Measurements from ENCODE around the gene SDHA. TPM values are rescaled to one million over a fixed set of nuclear protein-coding genes. Genes with fewer than 3 reads are reported as not detected.
"Not testable (repeated sequence)": the region's sequence is repeated elsewhere in the genome, so short reads cannot be mapped to it uniquely, and the experiment has no call there.

Gene SDHA
- polyA plus RNA-seq, 2 of the 4 experiments (the other 2 are of a cell fraction): 115 to 134 TPM

DNA sequence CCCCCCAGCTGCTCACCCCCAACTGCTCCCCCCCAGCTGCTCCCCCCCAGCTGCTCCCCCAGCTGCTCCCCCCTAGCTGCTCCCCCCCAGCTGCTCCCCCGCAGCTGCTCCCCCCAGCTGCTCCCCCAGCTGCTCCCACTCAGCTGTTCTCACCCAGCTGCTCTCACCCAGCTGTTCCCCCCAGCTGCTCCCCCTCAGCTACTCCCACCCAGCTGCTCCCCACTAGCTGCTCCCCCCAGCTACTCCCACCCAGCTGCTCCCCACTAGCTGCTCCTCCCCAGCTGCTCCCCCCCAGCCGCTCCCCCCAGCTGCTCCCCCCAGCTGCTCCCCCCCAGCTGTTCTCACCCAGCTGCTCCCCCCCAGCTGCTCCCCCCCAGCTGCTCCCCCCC is 80.6 kb downstream of the SDHA start (continued):
- TF ChIP-seq, protein P1, sequence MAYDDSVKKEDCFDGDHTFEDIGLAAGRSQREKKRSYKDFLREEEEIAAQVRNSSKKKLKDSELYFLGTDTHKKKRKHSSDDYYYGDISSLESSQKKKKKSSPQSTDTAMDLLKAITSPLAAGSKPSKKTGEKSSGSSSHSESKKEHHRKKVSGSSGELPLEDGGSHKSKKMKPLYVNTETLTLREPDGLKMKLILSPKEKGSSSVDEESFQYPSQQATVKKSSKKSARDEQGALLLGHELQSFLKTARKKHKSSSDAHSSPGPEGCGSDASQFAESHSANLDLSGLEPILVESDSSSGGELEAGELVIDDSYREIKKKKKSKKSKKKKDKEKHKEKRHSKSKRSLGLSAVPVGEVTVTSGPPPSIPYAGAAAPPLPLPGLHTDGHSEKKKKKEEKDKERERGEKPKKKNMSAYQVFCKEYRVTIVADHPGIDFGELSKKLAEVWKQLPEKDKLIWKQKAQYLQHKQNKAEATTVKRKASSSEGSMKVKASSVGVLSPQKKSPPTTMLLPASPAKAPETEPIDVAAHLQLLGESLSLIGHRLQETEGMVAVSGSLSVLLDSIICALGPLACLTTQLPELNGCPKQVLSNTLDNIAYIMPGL (CRISPR knock-in tag; IDR thresholded peaks at IDR 0.05; ENCODE audit: borderline replicate concordance): no peak
- TF ChIP-seq BHLHE40 (IDR thresholded peaks at IDR 0.05; ENCODE audit: low read depth, low read length): no peak
- TF ChIP-seq ZSCAN20 (CRISPR knock-in tag; IDR thresholded peaks at IDR 0.05): no peak
- TF ChIP-seq EHF (CRISPR knock-in tag; IDR thresholded peaks at IDR 0.05): no peak
- no peak for TF ChIP-seq NPAS2 (CRISPR knock-in tag; IDR thresholded peaks at IDR 0.05; ENCODE audit: borderline replicate concordance)
- no peak for TF ChIP-seq RCOR1 (IDR thresholded peaks at IDR 0.05; ENCODE audit: low read depth, low read length)
- no peak for TF ChIP-seq SMC3 (IDR thresholded peaks at IDR 0.05)
- TF ChIP-seq ESRRA (IDR thresholded peaks at IDR 0.05; ENCODE audit: borderline replicate concordance, low read length): no peak
- no peak for TF ChIP-seq CHD4 (IDR thresholded peaks at IDR 0.05; ENCODE audit: borderline replicate concordance)

DNA sequence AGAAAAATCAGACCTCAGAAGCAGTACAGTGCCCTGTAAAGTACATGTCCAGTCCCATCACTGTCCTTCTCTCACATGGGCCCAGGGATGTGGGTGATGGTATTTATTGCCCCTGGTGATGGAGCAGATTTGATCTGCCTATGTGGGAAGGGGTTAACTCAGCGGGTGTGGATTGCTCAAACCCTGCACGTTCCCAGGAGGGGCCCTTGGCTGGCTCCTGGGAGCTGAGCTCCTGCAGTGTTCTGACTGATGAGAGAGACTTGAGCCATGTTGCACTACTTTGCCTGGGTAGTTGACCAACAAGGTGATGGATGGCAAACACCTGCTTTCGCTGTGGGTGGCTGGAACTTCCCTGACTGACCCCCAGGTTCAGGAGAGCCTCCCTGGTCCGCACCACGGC is 81.8 kb downstream of the SDHA start:
- not testable (repeated sequence) for FAIRE-seq, ATAC-seq

DNA sequence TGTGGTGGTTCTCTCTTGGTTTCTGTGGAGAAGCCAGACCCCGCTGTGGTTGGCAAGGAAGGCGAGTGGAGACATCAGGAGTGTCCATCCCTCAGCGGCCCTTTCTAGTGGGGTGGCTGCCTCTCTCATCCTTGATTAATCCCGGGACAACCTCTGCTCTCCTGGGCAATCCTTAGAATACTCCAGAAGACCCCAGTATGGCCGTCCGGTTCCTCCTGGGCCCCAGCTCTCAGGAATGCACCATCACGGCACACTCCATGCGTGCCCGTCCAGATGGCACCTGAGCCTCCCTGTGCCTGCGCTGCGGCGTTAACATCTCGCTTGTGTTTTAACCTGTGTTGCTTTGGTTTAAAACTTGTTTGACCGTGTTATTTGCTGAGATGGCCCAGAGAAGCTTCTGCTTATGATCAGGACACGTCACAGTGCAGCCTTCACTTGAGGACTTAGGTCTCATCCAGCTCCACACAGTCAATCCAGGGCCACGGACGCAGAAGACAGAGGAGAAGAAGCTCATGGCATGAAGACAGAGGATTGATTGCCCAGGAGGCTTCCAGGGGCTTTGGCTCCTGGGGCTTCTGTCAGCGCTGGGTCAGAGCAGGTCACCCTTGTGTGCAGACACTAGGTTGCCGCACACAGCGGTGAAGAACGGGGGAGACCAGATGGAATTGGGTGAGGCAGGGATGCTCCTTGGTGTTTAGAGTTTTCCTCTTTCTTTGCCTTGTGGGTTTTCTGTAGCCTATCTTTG is 82.7 kb downstream of the SDHA start:
- POLR2A ChIA-PET; FAIRE-seq; H3K4me3 ChIP-seq; H3K4me1 ChIP-seq; H3K4me2 ChIP-seq; DNase-seq (ENCODE audit: low read depth in 1 of 2, low spot score in 1 of 2); CTCF ChIA-PET; H3K27ac ChIP-seq; H3K9me3 ChIP-seq; ATAC-seq: not testable (repeated sequence)
- whole genome bisulfite sequencing (ENCODE audit: missing lambda C conversion rate): 93% methylated on average over 21 of the region's 21 CpGs

More for the DNA sequence above, 81.8 kb downstream of the SDHA start:
- POLR2A ChIA-PET: interaction anchor here (1.0 kb wide), 1 partner anchor 29 kb away, joined by 8 read pairs; no protein-coding TSS in a partner anchor
- WGBS (ENCODE audit: missing lambda C conversion rate): 62% methylated on average over 3 of the region's 5 CpGs
- H3K9me3 ChIP-seq; DNase-seq (ENCODE audit: low read depth in 1 of 2, low spot score in 1 of 2); H3K27ac ChIP-seq; H3K4me2 ChIP-seq; H3K4me1 ChIP-seq; H3K4me3 ChIP-seq: not testable (repeated sequence)
- CTCF ChIA-PET: interaction anchor here (0.6 kb wide), 1 partner anchor 77 kb away, joined by 3 read pairs; no protein-coding TSS in a partner anchor

DNA sequence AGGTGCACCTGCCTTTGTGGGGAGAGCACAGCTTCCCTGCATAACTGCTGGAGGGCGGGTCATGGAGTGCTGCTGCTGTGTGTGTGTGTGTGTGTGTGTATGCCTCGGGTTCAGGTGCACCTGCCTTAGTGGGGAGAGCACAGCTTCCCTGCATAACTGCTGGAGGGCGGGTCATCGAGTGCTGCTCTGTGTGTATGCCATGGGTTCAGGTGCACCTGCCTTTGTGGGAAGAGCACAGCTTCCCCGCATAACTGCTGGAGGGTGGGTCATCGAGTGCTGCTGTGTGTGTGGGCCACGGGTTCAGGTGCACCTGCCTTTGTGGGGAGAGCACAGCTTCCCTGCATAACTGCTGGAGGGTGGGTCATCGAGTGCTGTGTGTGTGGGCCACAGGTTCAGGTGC is 84.3 kb downstream of the SDHA start:
- H3K4me1 ChIP-seq; H3K9me3 ChIP-seq; H3K27ac ChIP-seq; ATAC-seq; H3K4me3 ChIP-seq; FAIRE-seq; H3K4me2 ChIP-seq; DNase-seq (ENCODE audit: low read depth in 1 of 2, low spot score in 1 of 2): not testable (repeated sequence)
- TF ChIP-seq POLR2A (IDR thresholded peaks at IDR 0.05; ENCODE audit: low read length): 0 out of 2 replicates have a peak, but pooled peaks have one; percentile 13
- POLR2A ChIA-PET: interaction anchor here (1.3 kb wide), 1 partner anchor 31 kb away, joined by 3 read pairs; no protein-coding TSS in a partner anchor
- WGBS (ENCODE audit: missing lambda C conversion rate): no CpG with 5 or more reads among the region's 8 CpGs
- CTCF ChIA-PET: interaction anchor here (0.9 to 1.4 kb wide), 2 partner anchors 10 to 15 kb away, joined by 4 to 8 read pairs; no protein-coding TSS in a partner anchor

DNA sequence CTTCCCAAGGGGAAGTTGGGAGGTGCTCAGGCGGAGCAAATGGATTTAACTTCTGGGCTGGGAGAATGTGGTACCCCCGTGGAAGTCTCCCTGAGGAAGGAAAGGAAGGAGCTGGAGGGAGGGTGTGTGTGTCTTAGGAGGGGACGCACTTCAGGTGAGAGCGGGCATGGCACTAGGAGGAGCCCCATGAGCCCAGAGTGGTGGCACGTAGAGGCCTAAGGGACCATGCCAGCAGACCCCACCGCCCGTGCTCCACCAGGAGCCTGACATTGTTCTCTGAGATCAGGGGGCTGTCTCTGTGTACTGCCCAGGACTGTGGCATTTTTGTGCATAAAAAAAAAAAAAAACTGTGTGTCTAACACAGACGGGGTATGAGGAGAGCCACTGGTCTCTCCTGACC is 84.8 kb downstream of the SDHA start:
- DNase-seq (ENCODE audit: low read depth in 1 of 2, low spot score in 1 of 2) (no peak), FAIRE-seq (no peak), ATAC-seq (no peak)
- Histone ChIP-seq H3K4me1 (no peaks in the 10 kb centered on the region), H3K9me3 (no peaks in the 10 kb centered on the region), H3K4me2 (no peak overlapping the region), H3K4me3 (no peak overlapping the region), H3K27ac (no peak overlapping the region)
- POLR2A ChIA-PET: interaction anchor here (1.3 kb wide), 1 partner anchor 32 kb away, joined by 3 read pairs; no protein-coding TSS in a partner anchor
- TF ChIP-seq RNF2 (IDR thresholded peaks at IDR 0.05; ENCODE audit: borderline replicate concordance, low read depth) (no peak), EHF (CRISPR knock-in tag; IDR thresholded peaks at IDR 0.05) (no peak), RARB (CRISPR knock-in tag; IDR thresholded peaks at IDR 0.05) (no peak), PHF8 (IDR thresholded peaks at IDR 0.05; ENCODE audit: borderline replicate concordance, low read depth) (no peak), POLR2AphosphoS2 (conservative IDR thresholded peaks at IDR 0.05; ENCODE audit: low read length) (no peak), ZC3H11A (IDR thresholded peaks at IDR 0.05) (no peak), FOSL2 (IDR thresholded peaks at IDR 0.05) (no peak), FOSL2 (CRISPR knock-in tag; IDR thresholded peaks at IDR 0.05) (no peak), CHD4 (IDR thresholded peaks at IDR 0.05; ENCODE audit: borderline replicate concordance) (no peak), ZFP36 (IDR thresholded peaks at IDR 0.05; ENCODE audit: borderline replicate concordance, partially characterized antibody) (no peak), HEYL (CRISPR knock-in tag; IDR thresholded peaks at IDR 0.05) (no peak), HOXA7 (CRISPR knock-in tag; IDR thresholded peaks at IDR 0.05) (no peak), HOXB13 (CRISPR knock-in tag; IDR thresholded peaks at IDR 0.05; ENCODE audit: low read depth) (no peak), NR3C1 (IDR thresholded peaks at IDR 0.05) (no peak)
- TF ChIP-seq, protein P2, sequence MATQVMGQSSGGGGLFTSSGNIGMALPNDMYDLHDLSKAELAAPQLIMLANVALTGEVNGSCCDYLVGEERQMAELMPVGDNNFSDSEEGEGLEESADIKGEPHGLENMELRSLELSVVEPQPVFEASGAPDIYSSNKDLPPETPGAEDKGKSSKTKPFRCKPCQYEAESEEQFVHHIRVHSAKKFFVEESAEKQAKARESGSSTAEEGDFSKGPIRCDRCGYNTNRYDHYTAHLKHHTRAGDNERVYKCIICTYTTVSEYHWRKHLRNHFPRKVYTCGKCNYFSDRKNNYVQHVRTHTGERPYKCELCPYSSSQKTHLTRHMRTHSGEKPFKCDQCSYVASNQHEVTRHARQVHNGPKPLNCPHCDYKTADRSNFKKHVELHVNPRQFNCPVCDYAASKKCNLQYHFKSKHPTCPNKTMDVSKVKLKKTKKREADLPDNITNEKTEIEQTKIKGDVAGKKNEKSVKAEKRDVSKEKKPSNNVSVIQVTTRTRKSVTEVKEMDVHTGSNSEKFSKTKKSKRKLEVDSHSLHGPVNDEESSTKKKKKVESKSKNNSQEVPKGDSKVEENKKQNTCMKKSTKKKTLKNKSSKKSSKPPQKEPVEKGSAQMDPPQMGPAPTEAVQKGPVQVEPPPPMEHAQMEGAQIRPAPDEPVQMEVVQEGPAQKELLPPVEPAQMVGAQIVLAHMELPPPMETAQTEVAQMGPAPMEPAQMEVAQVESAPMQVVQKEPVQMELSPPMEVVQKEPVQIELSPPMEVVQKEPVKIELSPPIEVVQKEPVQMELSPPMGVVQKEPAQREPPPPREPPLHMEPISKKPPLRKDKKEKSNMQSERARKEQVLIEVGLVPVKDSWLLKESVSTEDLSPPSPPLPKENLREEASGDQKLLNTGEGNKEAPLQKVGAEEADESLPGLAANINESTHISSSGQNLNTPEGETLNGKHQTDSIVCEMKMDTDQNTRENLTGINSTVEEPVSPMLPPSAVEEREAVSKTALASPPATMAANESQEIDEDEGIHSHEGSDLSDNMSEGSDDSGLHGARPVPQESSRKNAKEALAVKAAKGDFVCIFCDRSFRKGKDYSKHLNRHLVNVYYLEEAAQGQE (IDR thresholded peaks at IDR 0.05): no peak
- 81% methylated on average over 8 of the region's 8 CpGs for WGBS (ENCODE audit: missing lambda C conversion rate)
- CTCF ChIA-PET: no interaction called here
